HG02973 (cell line): ENCODE measurements around the gene MYO1G.
"Not testable (repeated sequence)": the region's sequence is repeated elsewhere in the genome, so short reads cannot be mapped to it uniquely, and the experiment has no call there.

Experiments used
- ATAC-seq: cut with Tn5 transposase; IDR thresholded peaks from one replicate; pipeline ENCODE4 v1.9.1; 2021; ENCODE audit warnings: moderate library complexity; ENCODE audit not compliant: unreplicated experiment

The MYO1G gene

DNA sequence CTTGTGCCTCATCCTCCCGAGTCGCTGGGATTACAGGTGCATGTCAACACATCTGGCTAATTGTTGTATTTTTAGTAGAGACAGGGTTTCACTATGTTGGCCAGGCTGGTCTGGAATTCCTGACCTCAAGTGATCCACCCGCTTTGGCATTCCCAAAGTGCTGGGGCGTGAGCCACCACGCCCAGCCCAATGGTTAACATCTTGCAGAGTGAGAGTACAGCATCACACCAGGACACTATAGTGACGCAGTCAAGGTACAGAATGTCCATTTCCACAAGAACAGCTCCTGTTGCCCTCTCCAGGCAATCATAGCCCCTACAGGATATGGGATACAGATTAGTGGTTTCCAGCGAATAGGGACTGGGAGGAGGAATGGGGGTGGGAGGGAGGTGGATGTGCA lies 34.0 kb downstream of the MYO1G start:
- no peak for ATAC-seq

- no peak for ATAC-seq
Measured at GRCh38 chr7:44943631-44944030, 35.2 kb downstream of the MYO1G start.

DNA sequence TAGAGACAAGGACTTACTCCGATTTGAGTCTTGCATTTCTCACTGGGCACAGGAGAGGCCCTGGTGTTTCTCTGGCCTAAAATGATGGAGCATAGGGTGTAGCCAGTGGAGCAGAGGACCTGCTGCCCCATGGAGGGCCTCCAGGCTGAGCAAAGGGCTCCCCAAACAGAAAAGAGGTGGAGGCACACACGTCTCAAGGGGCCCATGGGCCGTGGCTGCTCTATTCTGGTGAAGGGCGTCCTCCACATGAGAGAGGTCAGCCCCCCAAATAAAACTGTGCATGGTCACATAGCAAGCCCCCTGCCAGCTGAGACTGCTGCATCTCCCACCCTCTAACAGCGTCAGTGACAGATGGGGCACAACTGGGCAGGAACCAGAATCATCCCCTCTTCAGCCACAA lies 41.4 kb downstream of the MYO1G start:
- ATAC-seq = no peak

DNA sequence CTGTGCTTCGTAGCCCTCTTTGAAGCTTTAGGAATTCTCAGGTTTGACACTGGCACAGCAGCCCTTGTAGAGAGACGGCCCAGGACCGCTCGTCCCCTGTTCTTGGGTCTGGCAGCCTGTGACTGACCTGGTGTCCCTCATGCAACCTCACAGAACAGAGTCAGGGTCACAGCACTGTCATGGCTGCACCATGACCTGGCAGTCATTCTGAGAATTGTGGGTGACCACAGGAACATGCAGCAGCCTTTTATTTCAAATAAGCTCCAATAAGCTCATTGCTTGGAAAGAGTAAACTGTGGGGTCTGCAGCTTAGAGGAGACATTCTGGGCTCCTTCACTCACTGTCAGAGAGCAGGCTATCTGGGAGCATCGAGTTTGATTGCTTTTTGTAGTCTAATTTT lies 42.5 kb downstream of the MYO1G start:
- ATAC-seq = no peak

DNA sequence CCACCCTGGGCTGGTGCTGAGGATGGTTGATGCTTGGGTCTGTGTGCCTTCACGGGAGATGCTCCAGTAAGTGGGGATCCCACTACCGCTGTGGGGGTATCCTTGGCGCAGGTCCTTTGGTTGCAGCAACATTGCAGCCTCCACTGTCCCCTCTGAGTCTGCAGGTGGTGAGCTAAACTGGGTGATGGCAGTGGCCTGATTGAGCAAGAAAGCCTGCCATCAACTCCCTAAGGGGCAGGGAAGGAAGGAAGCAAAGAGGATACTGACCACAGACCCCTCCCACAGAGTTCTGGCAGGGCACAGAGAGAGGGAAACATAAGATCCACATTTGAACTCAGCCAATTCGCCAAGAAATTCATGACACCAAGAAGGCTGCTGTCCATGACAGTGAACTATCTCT lies 43.2 kb downstream of the MYO1G start:
- ATAC-seq = no peak

- no peak for ATAC-seq
Measured at GRCh38 chr7:44935016-44935415, 43.8 kb downstream of the MYO1G start.

DNA sequence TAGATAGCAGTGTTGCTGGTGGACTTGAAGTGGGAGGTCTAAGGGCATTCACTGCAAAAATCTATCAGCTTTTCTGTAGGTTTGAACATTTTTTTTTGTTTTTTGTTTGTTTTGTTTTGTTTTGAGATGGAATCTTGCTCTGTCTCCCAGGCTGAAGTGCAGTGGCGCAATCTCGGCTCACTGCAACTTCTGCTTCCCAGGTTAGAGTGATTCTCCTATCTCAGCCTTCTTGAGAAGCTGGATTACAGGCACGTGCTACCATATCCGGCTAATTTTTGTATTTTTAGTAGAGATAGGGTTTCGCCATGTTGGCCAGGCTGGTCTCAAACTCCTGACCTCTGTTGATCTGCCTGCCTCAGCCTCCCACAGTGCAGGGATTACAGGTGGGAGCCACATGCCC lies 44.3 kb downstream of the MYO1G start:
- not testable (repeated sequence) for ATAC-seq

DNA sequence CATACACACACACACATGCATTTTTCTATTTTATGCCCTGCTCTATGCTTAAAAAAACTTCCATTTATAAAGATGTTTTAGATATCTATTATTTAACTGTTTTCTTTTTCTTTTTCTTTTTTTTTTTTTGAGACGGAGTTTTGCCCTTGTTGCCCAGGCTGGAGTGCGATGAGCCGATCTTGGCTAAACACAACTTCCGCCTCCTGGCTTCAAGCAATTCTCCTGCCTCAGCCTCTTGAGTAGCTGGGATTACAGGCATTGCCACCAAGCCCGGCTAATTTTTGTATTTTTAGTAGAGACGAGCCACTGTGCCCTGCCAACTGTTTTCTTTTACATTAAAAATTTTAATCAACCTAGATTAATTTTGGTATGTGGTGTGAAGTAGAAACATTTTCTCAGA lies 47.9 kb downstream of the MYO1G start:
- ATAC-seq = no peak

GRCh38 chr7:44922351-44922694 lies 56.5 kb downstream of the MYO1G start:
- ATAC-seq = no peak

GRCh38 chr7:44921607-44922350 lies 57.0 kb downstream of the MYO1G start:
- ATAC-seq = peak; percentile 54

DNA sequence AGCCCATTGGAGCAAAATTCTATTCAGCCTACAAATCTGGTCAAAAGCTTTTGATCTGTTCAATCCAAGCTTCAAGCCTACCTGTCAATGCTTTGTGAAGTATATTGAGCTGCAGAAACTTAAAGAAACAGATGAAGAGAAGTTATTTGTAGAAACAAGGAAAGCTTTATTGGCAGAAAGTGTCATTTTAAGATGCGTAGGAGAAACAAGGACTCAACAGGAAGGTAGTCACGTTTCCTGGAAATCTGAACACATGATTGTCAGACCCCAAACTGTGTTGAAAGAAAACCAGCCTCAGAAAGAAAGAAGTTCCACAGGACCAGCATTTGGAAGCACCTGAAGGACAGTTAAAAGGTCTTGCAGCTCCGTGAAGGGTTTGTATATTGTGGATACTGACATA lies 58.7 kb downstream of the MYO1G start:
- no peak for ATAC-seq

GRCh38 chr7:44918029-44918428 lies 60.8 kb downstream of the MYO1G start:
- no peak for ATAC-seq

DNA sequence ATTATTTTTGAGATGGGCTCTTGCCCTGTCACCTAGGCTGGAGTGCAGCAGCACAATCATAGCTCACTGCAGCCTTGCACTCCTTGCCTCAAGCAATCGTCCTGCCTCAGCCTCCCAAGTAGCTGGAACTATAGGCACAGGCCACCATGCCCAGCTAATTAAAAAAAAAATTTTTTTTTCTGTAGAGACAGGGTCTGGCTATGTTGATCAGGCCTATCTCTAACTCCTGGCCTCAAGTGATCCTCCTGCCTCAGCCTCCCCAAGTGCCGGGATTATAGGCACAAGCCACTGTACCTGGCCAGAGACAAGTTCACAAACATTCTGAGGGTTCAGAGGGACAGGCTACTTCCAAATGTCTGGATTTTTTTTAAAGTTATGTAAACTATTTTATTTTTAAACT lies 61.4 kb downstream of the MYO1G start:
- ATAC-seq = no peak

DNA sequence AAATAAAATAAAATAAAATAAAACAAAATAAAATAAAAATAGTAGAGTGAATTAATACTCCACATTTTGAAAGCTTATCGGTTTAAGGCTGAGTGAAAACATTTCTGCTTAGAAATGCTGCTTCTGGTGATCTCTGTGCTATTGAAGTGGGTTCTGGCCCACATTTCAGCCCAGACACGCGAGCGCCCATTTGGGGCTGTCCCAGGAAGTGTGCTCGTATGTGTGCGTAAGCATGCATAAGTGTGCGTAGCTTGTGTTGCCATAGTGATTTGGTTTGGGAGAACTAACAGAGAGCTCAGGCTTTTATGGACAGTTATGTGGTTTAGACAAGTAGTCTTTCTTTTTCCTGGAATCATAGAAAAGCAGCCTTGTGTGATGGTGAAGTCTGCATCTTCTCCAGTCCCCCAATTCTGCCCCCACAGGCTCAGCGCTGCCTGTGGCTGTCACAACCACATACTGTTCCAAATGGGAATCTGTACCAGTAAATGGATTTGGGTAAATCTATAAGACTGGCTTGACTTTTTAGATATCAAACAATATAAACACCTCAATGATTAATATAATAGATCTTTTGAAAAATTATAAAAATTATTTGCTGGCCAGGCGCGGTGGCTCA lies 63.7 kb downstream of the MYO1G start:
- peak; percentile 54 for ATAC-seq

DNA sequence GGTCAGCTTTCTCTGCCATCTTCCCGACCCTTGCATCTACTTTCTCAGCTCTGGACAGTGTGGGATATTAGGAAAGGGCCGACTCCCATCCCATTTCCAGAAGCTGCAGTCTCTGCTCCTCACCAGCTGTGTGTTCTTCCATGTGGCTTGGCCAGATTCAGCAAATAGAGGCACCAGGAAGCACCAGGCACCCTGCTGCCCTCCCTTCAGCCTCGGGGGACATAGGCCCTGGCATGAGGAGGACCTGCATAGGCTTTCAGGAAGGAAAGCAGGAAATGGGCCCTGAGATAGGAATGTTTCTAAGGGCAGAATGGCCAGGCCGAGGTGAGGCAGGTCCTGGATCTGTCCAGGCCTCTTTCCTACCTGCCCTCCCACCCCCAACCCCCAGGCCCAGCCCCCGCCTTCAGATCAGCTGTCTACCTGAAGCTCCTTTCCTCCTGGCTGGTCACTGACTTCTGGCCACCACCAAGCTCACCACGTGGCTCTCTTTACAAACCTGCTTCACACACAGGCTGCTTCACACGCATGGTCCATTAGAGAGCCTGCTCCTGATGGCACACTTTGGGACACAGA lies 66.0 kb downstream of the MYO1G start:
- ATAC-seq = no peak
